H1 (cell line): ENCODE measurements around the gene SAMD4A. TPM values are rescaled to one million over a fixed set of nuclear protein-coding genes. Genes with fewer than 3 reads are reported as not detected.

ENCODE experiments used
- CHD7 ChIP-seq: fragments of 300-600 bp; sonication (generic); IDR thresholded peaks from 2 replicates; pipeline ENCODE4 v1.7.1; 2012; ENCODE audit warnings: low read length, moderate library complexity, mild to moderate bottlenecking, inconsistent platforms; ENCODE audit not compliant: insufficient replicate concordance
- EGR1 ChIP-seq: IDR thresholded peaks from 2 replicates; pipeline ENCODE4 v1.6.1; 2011; ENCODE audit warnings: low read depth, low read length, borderline replicate concordance
- KDM5A ChIP-seq: fragments of 200-600 bp; IDR thresholded peaks from 2 replicates; pipeline ENCODE4 v1.7.1; 2012; ENCODE audit warnings: mild to moderate bottlenecking, low read length, inconsistent platforms, mixed read lengths
- MAFK ChIP-seq: IDR thresholded peaks from 2 replicates; pipeline ENCODE4 v1.6.1; 2012; ENCODE audit warnings: low read depth, mild to moderate bottlenecking, improper control_type of control experiment, low read length
- SIN3A ChIP-seq, 2 experiments: IDR thresholded peaks in 1 of 2; conservative IDR thresholded peaks in 1 of 2; 2 replicates each; pipeline ENCODE4 v1.6.1; 2011 to 2012; ENCODE audit warnings: low read length in 2 of 2, improper control_type of control experiment in 1 of 2, low read depth in 1 of 2, mild to moderate bottlenecking in 1 of 2
- TCF12 ChIP-seq: IDR thresholded peaks from 2 replicates; pipeline ENCODE4 v1.6.1; 2011; ENCODE audit warnings: low read depth, mild to moderate bottlenecking, low read length
- polyA plus RNA-seq, 7 experiments: library from polyadenylated mRNA; depleted of rRNA in 3 of 7; stranded (reverse) in 5 of 7; unstranded in 2 of 7; fragments of >200 nt in 5 of 7; fragments of 200-250 nt in 2 of 7; gene quantifications; 1 replicate in 5 of 7; 2 replicates in 1 of 7; 4 replicates in 1 of 7; pipeline versions ENCODE4 v1.2.1 to v1.2.3, GENCODE V29; 2011 to 2013; ENCODE audit warnings: missing spikeins in 2 of 7, mixed read lengths in 2 of 7
- total RNA-seq: library from RNA; stranded (reverse); fragmentation: NEBNext Ultra II Directional; extraction: Animal tissue kit (Norgen Biotek cat#: 25700); gene quantifications from 2 replicates; pipeline ENCODE4 v1.2.1, GENCODE V29; 2021
- TF ChIP-seq, protein P1 (sequence below): IDR thresholded peaks from 2 replicates; pipeline ENCODE4 v1.6.1; 2011; ENCODE audit warnings: low read length, improper control_type of control experiment

Gene SAMD4A
- total and polyA plus RNA-seq, 2 of the 8 experiments (the other 6 are each of a cell fraction or from before 2014, with no cell fraction given) = 2.4 to 12.3 TPM

GRCh38 chr14:54813081-54813480 is 246.2 kb downstream of the SAMD4A start (continued):
- no peak for TF ChIP-seq CHD7
- TF ChIP-seq, protein P1, sequence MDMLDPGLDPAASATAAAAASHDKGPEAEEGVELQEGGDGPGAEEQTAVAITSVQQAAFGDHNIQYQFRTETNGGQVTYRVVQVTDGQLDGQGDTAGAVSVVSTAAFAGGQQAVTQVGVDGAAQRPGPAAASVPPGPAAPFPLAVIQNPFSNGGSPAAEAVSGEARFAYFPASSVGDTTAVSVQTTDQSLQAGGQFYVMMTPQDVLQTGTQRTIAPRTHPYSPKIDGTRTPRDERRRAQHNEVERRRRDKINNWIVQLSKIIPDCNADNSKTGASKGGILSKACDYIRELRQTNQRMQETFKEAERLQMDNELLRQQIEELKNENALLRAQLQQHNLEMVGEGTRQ = no peak
- TF ChIP-seq SIN3A (conservative IDR thresholded peaks at IDR 0.05 in 1 of 2, IDR thresholded peaks at IDR 0.05 in 1 of 2; ENCODE audit: low read depth in 1 of 2, low read length in 2 of 2) = no peak
- TF ChIP-seq TCF12 = no peak
- no peak for TF ChIP-seq MAFK
- TF ChIP-seq KDM5A = no peak
- no peak for TF ChIP-seq EGR1
